Spleen (tissue), 7 donors: Measurements from ENCODE around the gene GOSR1.

ENCODE experiments used
- CTCF ChIP-seq, 11 experiments: fragments of 200-600 bp in 7 of 11; fragments of 450-650 bp in 4 of 11; sonication (generic) in 4 of 11; IDR thresholded peaks in 8 of 11; conservative IDR thresholded peaks in 3 of 11; 1 replicate in 7 of 11; 2 replicates in 4 of 11; pipeline versions ENCODE4 v1.4.0 to v1.8.0; 2016 to 2021; ENCODE audit warnings: antibody characterized with exemption in 11 of 11, inconsistent platforms in 4 of 11, mild to moderate bottlenecking in 1 of 11
- POLR2A ChIP-seq, 3 donors: fragments of 450-650 bp; IDR thresholded peaks; one replicate each; pipeline ENCODE4 v1.5.1; 2017; ENCODE audit warnings: antibody characterized with exemption in 3 of 3, mild to moderate bottlenecking in 1 of 3
- donor health status: DM: no; HTN: no; CAD: no; lungs with moderate emphysema.
- donor health status: DM: no; HTN: no; CAD: no.
- donor health status: DM: no; HTN: no; CAD: no.

- TF ChIP-seq CTCF (IDR thresholded peaks at IDR 0.05 in 8 of 11, conservative IDR thresholded peaks at IDR 0.05 in 3 of 11) (no peak), POLR2A (IDR thresholded peaks at IDR 0.05) (no peak)
These were observed 5.3 kb downstream of the GOSR1 start for GRCh38 chr17:30482555-30482954.
